PFSK-1 (cell line): Measurements from ENCODE around the gene TRMT44.

Source experiments
- FOXP2 ChIP-seq: optimal IDR thresholded peaks from 2 replicates; pipeline ENCODE3; 2011; ENCODE audit warnings: borderline replicate concordance, control low read depth, inconsistent platforms; ENCODE audit not compliant: insufficient read depth; ENCODE audit errors: extremely low read length, extremely low read depth
- POLR2AphosphoS5 ChIP-seq: IDR thresholded peaks from 2 replicates; pipeline ENCODE4 v1.6.1; 2012; ENCODE audit warnings: low read depth, mild to moderate bottlenecking, control low read depth, low read length, moderate library complexity
- SIN3A ChIP-seq: IDR thresholded peaks from 2 replicates; pipeline ENCODE4 v1.6.1; 2012; ENCODE audit warnings: mild to moderate bottlenecking, low read length, moderate library complexity, borderline replicate concordance; ENCODE audit not compliant: insufficient read depth
- TAF1 ChIP-seq: IDR thresholded peaks from 2 replicates; pipeline ENCODE4 v1.6.1; 2012; ENCODE audit warnings: low read length, control low read depth, borderline replicate concordance; ENCODE audit not compliant: insufficient read depth
- TF ChIP-seq, protein P1 (sequence below), 2 experiments: IDR thresholded peaks; 2 replicates each; pipeline versions ENCODE4 v1.6.1 to v1.8.0; 2011 to 2012; ENCODE audit warnings: low read depth in 2 of 2, low read length in 2 of 2, control low read depth in 1 of 2, inconsistent platforms in 1 of 2, mild to moderate bottlenecking in 1 of 2, moderate library complexity in 1 of 2; ENCODE audit not compliant: insufficient read depth in 1 of 2

The TRMT44 gene

GRCh38 chr4:8523175-8523574 lies 82.6 kb downstream of the TRMT44 start:
- TF ChIP-seq FOXP2 = no peak
- no peak for TF ChIP-seq POLR2AphosphoS5
- TF ChIP-seq, protein P1, sequence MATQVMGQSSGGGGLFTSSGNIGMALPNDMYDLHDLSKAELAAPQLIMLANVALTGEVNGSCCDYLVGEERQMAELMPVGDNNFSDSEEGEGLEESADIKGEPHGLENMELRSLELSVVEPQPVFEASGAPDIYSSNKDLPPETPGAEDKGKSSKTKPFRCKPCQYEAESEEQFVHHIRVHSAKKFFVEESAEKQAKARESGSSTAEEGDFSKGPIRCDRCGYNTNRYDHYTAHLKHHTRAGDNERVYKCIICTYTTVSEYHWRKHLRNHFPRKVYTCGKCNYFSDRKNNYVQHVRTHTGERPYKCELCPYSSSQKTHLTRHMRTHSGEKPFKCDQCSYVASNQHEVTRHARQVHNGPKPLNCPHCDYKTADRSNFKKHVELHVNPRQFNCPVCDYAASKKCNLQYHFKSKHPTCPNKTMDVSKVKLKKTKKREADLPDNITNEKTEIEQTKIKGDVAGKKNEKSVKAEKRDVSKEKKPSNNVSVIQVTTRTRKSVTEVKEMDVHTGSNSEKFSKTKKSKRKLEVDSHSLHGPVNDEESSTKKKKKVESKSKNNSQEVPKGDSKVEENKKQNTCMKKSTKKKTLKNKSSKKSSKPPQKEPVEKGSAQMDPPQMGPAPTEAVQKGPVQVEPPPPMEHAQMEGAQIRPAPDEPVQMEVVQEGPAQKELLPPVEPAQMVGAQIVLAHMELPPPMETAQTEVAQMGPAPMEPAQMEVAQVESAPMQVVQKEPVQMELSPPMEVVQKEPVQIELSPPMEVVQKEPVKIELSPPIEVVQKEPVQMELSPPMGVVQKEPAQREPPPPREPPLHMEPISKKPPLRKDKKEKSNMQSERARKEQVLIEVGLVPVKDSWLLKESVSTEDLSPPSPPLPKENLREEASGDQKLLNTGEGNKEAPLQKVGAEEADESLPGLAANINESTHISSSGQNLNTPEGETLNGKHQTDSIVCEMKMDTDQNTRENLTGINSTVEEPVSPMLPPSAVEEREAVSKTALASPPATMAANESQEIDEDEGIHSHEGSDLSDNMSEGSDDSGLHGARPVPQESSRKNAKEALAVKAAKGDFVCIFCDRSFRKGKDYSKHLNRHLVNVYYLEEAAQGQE (IDR thresholded peaks at IDR 0.05; ENCODE audit: insufficient read depth in 1 of 2, low read depth in 2 of 2, low read length in 2 of 2) = no peak
- TF ChIP-seq TAF1 = no peak
- TF ChIP-seq SIN3A = no peak

GRCh38 chr4:8523766-8524165 lies 83.2 kb downstream of the TRMT44 start:
- TF ChIP-seq SIN3A = no peak
- no peak for TF ChIP-seq FOXP2
- TF ChIP-seq, protein P1 (IDR thresholded peaks at IDR 0.05; ENCODE audit: insufficient read depth in 1 of 2, low read depth in 2 of 2, low read length in 2 of 2) = no peak
- no peak for TF ChIP-seq TAF1
- no peak for TF ChIP-seq POLR2AphosphoS5

DNA sequence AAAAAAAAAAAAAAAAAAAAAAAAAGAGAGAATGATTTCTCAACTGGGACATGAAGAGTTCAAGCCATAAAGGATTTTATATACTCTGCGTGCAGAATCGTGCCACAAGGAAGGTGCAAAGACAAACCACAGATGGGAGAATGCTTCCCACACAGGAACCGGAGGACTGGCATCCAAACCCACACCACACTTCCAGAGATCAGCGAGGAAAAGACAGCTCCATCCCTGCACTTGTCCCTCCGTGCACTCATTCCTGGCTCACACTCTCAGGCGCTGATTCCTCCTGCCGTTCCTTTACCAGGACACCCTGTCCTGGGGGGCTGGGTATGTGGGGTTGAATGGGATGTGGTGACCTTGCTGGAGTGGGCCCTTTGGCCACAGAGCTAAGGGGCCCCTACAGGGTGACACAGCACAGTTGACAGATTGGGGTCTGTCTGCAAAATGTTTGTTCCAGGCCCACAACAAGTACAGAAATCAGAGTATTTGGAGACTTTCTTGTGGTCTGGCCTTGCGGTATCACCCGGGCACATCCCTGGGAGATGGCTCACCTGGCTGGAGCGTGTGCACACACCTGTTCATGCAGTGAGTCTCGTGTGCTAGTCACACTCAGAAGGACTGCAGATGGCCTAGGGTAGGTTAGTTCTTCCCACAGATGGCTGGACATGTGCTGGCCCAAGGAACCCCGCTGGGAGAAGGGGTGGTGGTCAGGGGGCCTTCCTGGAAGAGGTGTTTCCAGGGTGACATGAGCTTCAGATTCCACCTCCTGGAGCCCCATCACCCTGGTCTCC lies 84.2 kb downstream of the TRMT44 start:
- TF ChIP-seq POLR2AphosphoS5 (no peak), TAF1 (no peak), FOXP2 (no peak), SIN3A (no peak)
- TF ChIP-seq, protein P1 (IDR thresholded peaks at IDR 0.05; ENCODE audit: insufficient read depth in 1 of 2, low read depth in 2 of 2, low read length in 2 of 2) = no peak

- TF ChIP-seq TAF1 (no peak), FOXP2 (no peak), SIN3A (no peak), POLR2AphosphoS5 (no peak)
- TF ChIP-seq, protein P1 (IDR thresholded peaks at IDR 0.05; ENCODE audit: insufficient read depth in 1 of 2, low read depth in 2 of 2, low read length in 2 of 2) = no peak
Measured at GRCh38 chr4:8525383-8526120, 85.0 kb downstream of the TRMT44 start.
